ENCODE measurements around the gene ZC3HAV1L.

The ZC3HAV1L gene

DNA sequence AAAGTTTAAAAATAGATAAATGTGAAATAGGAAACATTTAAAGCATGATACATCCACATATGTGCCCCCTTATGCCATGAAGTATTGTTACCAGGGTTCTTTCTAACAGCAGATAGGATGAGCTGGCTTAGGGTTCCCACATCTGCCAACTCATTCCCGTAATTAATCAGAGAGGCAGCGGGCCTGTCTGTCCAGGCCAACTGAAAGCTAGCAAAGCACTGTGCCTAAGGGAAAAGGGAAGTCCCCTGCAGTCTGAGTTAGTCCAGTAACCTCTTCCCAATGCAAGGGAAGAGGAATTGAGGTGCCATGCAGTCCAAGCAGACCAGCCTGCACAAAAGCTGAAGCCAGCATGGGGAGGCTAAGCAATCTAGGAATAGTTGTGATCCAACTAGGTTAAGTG is 18.3 kb upstream of the ZC3HAV1L start:
- H2AFZ ChIP-seq (ENCODE audit: low read depth, low read length): no peak overlapping the region
- H3K79me2 ChIP-seq (ENCODE audit: insufficient read depth, low read length): peaks cover 18% of the 10 kb centered on the region
- no peak overlapping the region for H3K4me3 ChIP-seq (ENCODE audit: low read depth in 1 of 2, low read length in 2 of 2)
- no peak overlapping the region for H3K27ac ChIP-seq (ENCODE audit: low read length)
- DNase-seq (no peak), ATAC-seq (ENCODE audit: insufficient read depth, low read depth) (no peak)
- no peak overlapping the region for H3K4me2 ChIP-seq (ENCODE audit: insufficient read depth, low read length)
- TF ChIP-seq, protein P1, sequence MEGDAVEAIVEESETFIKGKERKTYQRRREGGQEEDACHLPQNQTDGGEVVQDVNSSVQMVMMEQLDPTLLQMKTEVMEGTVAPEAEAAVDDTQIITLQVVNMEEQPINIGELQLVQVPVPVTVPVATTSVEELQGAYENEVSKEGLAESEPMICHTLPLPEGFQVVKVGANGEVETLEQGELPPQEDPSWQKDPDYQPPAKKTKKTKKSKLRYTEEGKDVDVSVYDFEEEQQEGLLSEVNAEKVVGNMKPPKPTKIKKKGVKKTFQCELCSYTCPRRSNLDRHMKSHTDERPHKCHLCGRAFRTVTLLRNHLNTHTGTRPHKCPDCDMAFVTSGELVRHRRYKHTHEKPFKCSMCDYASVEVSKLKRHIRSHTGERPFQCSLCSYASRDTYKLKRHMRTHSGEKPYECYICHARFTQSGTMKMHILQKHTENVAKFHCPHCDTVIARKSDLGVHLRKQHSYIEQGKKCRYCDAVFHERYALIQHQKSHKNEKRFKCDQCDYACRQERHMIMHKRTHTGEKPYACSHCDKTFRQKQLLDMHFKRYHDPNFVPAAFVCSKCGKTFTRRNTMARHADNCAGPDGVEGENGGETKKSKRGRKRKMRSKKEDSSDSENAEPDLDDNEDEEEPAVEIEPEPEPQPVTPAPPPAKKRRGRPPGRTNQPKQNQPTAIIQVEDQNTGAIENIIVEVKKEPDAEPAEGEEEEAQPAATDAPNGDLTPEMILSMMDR (IDR thresholded peaks at IDR 0.05; ENCODE audit: borderline replicate concordance, extremely low read depth, low read length, poor library complexity, severe bottlenecking): no peak
- TF ChIP-seq EZH2 (IDR thresholded peaks at IDR 0.05; ENCODE audit: borderline replicate concordance, low read depth, low read length, severe bottlenecking): no peak
- peaks cover 22% of the 10 kb centered on the region for H4K20me1 ChIP-seq (ENCODE audit: insufficient read depth, low read length)
- H3K36me3 ChIP-seq (ENCODE audit: insufficient read depth, low read length): peaks cover 96% of the 10 kb centered on the region
- H3K9me3 ChIP-seq (ENCODE audit: insufficient read depth, low read length, severe bottlenecking): no peaks in the 10 kb centered on the region
- H3K27me3 ChIP-seq (ENCODE audit: insufficient read depth, low read length, poor library complexity): no peaks in the 10 kb centered on the region
- no peaks in the 10 kb centered on the region for H3K4me1 ChIP-seq (ENCODE audit: insufficient read depth, low read length)
- no peak overlapping the region for H3K9ac ChIP-seq (ENCODE audit: low read depth, low read length)

DNA sequence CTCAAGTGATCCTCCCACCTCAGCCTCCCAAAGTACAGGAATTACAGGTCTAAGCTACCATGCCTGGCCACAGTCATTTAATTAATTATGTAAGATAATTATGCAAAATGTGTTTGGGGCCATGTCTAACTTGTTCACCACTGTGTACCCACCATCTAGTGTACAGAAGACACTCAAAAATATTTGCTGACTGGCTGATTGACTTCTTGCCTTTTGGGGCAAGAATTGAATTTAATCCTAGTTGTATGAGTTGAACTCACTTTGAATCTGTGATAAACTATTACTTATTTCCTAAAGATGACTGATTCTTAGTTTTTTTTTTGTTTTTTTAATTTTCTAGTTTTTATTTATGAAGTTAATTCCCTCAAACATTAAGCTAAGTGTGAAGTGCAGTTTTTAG is 15.8 kb upstream of the ZC3HAV1L start:
- peaks cover 18% of the 10 kb centered on the region for H4K20me1 ChIP-seq (ENCODE audit: insufficient read depth, low read length)
- H3K4me2 ChIP-seq (ENCODE audit: insufficient read depth, low read length): no peak overlapping the region
- H3K9ac ChIP-seq (ENCODE audit: low read depth, low read length): no peak overlapping the region
- TF ChIP-seq, protein P1 (IDR thresholded peaks at IDR 0.05; ENCODE audit: borderline replicate concordance, extremely low read depth, low read length, poor library complexity, severe bottlenecking): no peak
- no peak for TF ChIP-seq EZH2 (IDR thresholded peaks at IDR 0.05; ENCODE audit: borderline replicate concordance, low read depth, low read length, severe bottlenecking)
- no peaks in the 10 kb centered on the region for H3K27me3 ChIP-seq (ENCODE audit: insufficient read depth, low read length, poor library complexity)
- no peaks in the 10 kb centered on the region for H3K9me3 ChIP-seq (ENCODE audit: insufficient read depth, low read length, severe bottlenecking)
- ATAC-seq (ENCODE audit: insufficient read depth, low read depth) (no peak), DNase-seq (no peak)
- H3K4me1 ChIP-seq (ENCODE audit: insufficient read depth, low read length): no peaks in the 10 kb centered on the region
- peaks cover 99% of the 10 kb centered on the region for H3K36me3 ChIP-seq (ENCODE audit: insufficient read depth, low read length)
- H2AFZ ChIP-seq (ENCODE audit: low read depth, low read length): no peak overlapping the region
- no peak overlapping the region for H3K27ac ChIP-seq (ENCODE audit: low read length)
- no peak overlapping the region for H3K4me3 ChIP-seq (ENCODE audit: low read depth in 1 of 2, low read length in 2 of 2)
- peaks cover 11% of the 10 kb centered on the region for H3K79me2 ChIP-seq (ENCODE audit: insufficient read depth, low read length)

DNA sequence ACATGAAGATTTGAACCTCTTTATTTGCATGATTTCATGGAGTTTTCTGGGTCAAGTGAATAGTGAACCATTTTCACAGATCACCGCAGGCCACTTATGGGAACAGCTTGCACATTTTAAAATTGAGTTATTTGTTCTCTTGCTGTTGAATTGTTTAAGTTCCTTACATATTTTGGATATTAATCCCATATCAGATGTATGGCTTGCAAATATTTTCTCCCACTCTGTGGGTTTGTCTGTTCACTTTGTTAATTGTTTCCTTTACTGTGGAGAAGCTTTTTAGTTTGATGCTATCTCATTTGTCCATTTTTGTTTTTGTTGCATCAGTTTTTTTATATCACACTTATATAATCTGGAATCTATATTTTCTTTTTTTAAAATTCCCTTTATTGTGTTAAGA is 14.1 kb upstream of the ZC3HAV1L start:
- H3K27ac ChIP-seq (ENCODE audit: low read length): no peak overlapping the region
- no peak for ATAC-seq (ENCODE audit: insufficient read depth, low read depth)
- no peak for DNase-seq
- H3K9ac ChIP-seq (ENCODE audit: low read depth, low read length): no peak overlapping the region
- H3K79me2 ChIP-seq (ENCODE audit: insufficient read depth, low read length): peaks cover 6% of the 10 kb centered on the region; the same call in 1 of the 2 replicates
- H3K36me3 ChIP-seq (ENCODE audit: insufficient read depth, low read length): peaks cover 100% of the 10 kb centered on the region
- no peak overlapping the region for H2AFZ ChIP-seq (ENCODE audit: low read depth, low read length)
- H3K27me3 ChIP-seq (ENCODE audit: insufficient read depth, low read length, poor library complexity): no peaks in the 10 kb centered on the region
- no peak overlapping the region for H3K4me3 ChIP-seq (ENCODE audit: low read depth in 1 of 2, low read length in 2 of 2)
- H3K4me2 ChIP-seq (ENCODE audit: insufficient read depth, low read length): no peak overlapping the region
- H4K20me1 ChIP-seq (ENCODE audit: insufficient read depth, low read length): peaks cover 18% of the 10 kb centered on the region
- TF ChIP-seq, protein P1 (IDR thresholded peaks at IDR 0.05; ENCODE audit: borderline replicate concordance, extremely low read depth, low read length, poor library complexity, severe bottlenecking): no peak
- TF ChIP-seq EZH2 (IDR thresholded peaks at IDR 0.05; ENCODE audit: borderline replicate concordance, low read depth, low read length, severe bottlenecking): no peak
- no peaks in the 10 kb centered on the region for H3K4me1 ChIP-seq (ENCODE audit: insufficient read depth, low read length)
- no peaks in the 10 kb centered on the region for H3K9me3 ChIP-seq (ENCODE audit: insufficient read depth, low read length, severe bottlenecking)

DNA sequence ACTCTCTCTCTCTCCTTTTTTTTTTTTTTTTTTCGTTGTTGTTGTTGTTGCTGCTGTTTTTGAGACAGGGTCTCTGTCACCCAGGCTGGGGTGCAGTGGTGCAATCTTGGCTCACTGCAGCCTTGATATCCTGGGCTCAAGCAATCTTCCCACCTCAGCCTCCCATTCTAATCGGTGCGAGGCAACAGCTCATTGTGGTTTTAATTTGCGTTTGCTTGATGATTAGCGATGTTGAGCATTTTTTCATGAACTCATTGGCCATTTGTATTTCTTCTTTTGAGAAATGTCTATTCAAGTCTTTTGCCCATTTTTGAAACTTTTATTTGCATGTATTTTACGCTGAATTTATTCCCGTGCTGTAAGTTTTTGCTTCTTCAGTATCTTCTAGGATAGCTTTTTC is 13.3 kb upstream of the ZC3HAV1L start:
- H3K36me3 ChIP-seq (ENCODE audit: insufficient read depth, low read length): peaks cover 100% of the 10 kb centered on the region
- DNase-seq: no peak
- no peak for TF ChIP-seq EZH2 (IDR thresholded peaks at IDR 0.05; ENCODE audit: borderline replicate concordance, low read depth, low read length, severe bottlenecking)
- TF ChIP-seq, protein P1 (IDR thresholded peaks at IDR 0.05; ENCODE audit: borderline replicate concordance, extremely low read depth, low read length, poor library complexity, severe bottlenecking): no peak

More for the DNA sequence above, 13.3 kb upstream of the ZC3HAV1L start:
- H3K4me2 ChIP-seq (ENCODE audit: insufficient read depth, low read length): no peak overlapping the region
- ATAC-seq (ENCODE audit: insufficient read depth, low read depth): no peak
- no peak overlapping the region for H2AFZ ChIP-seq (ENCODE audit: low read depth, low read length)
- H3K9me3 ChIP-seq (ENCODE audit: insufficient read depth, low read length, severe bottlenecking): no peaks in the 10 kb centered on the region
- H3K79me2 ChIP-seq (ENCODE audit: insufficient read depth, low read length): peaks cover 5% of the 10 kb centered on the region; the same call in 1 of the 2 replicates
- H4K20me1 ChIP-seq (ENCODE audit: insufficient read depth, low read length): peaks cover 16% of the 10 kb centered on the region
- no peak overlapping the region for H3K27ac ChIP-seq (ENCODE audit: low read length)
- H3K4me3 ChIP-seq (ENCODE audit: low read depth in 1 of 2, low read length in 2 of 2): no peak overlapping the region
- H3K4me1 ChIP-seq (ENCODE audit: insufficient read depth, low read length): no peaks in the 10 kb centered on the region
- no peak overlapping the region for H3K9ac ChIP-seq (ENCODE audit: low read depth, low read length)
- H3K27me3 ChIP-seq (ENCODE audit: insufficient read depth, low read length, poor library complexity): no peaks in the 10 kb centered on the region
